ENCODE measurements around the gene BCKDHA. TPM values are rescaled to one million over a fixed set of nuclear protein-coding genes. Genes with fewer than 3 reads are reported as not detected.
A peak's percentile ranks its signal among the peaks of the same experiment; 100 is the strongest.

The BCKDHA gene
- total and polyA plus RNA-seq, 9 of the 15 experiments (the other 6 are each of a cell fraction or from before 2014, with no cell fraction given) = 4.5 to 52.5 (median 14.1) TPM

DNA sequence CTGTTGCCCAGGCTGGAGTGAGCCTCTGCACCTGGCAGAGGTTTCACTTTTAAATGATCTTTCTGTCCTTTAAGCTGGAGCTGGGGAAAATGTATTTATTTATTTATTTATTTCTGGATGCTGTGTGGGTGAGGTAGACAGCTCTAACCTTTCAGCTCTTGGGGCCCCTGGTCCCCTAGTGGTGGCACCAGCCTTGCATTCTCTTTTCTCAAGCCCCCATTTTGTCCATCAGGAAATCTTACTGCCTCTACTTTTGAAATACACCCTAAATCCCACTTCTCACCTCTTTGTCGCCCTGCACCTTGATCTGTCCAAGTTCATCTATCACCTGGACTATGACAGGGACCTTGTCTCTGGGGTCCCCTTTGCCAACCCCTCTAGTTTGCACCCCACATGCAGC lies 31.5 kb upstream of the BCKDHA start:
- in situ Hi-C loops (cut with MboI) = no loop called here

More for the DNA sequence above, 31.5 kb upstream of the BCKDHA start:
- no peaks in the 10 kb centered on the region for H4K20me1 ChIP-seq (replicated peaks; ENCODE audit: control insufficient read depth, insufficient read depth, low read length)
- H3K27ac ChIP-seq (ENCODE audit: extremely low read depth, low read depth, low read length) = peak overlapping the region; percentile 55; the same call in 2 of the 3 replicates
- peaks cover 30 to 50% of the 10 kb centered on the region in 2 experiments for H3K4me1 ChIP-seq (replicated peaks in 1 of 2; ENCODE audit: control insufficient read depth in 2 of 2, insufficient read depth in 2 of 2, low read length in 2 of 2)
- no peak for FAIRE-seq
- 0 out of 2 replicates have a peak, but pooled peaks have one; percentile 9 for TF ChIP-seq EGR1 (conservative IDR thresholded peaks at IDR 0.05)
- TF ChIP-seq CTCF (IDR thresholded peaks at IDR 0.05 in 2 of 3, conservative IDR thresholded peaks at IDR 0.05 in 1 of 3; ENCODE audit: insufficient read depth in 2 of 3, low read depth in 1 of 3, low read length in 3 of 3) = peak; percentile 43 to 50 (median 47); a peak in 5 of 6 replicates
- no peak for TF ChIP-seq TCF3 (CRISPR knock-in tag; IDR thresholded peaks at IDR 0.05)
- TF ChIP-seq GABPB2 (CRISPR knock-in tag; conservative IDR thresholded peaks at IDR 0.05) = no peak
- TF ChIP-seq, protein P1, sequence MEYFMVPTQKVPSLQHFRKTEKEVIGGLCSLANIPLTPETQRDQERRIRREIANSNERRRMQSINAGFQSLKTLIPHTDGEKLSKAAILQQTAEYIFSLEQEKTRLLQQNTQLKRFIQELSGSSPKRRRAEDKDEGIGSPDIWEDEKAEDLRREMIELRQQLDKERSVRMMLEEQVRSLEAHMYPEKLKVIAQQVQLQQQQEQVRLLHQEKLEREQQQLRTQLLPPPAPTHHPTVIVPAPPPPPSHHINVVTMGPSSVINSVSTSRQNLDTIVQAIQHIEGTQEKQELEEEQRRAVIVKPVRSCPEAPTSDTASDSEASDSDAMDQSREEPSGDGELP (CRISPR knock-in tag; IDR thresholded peaks at IDR 0.05; ENCODE audit: borderline replicate concordance) = no peak
- TF ChIP-seq, protein P2, sequence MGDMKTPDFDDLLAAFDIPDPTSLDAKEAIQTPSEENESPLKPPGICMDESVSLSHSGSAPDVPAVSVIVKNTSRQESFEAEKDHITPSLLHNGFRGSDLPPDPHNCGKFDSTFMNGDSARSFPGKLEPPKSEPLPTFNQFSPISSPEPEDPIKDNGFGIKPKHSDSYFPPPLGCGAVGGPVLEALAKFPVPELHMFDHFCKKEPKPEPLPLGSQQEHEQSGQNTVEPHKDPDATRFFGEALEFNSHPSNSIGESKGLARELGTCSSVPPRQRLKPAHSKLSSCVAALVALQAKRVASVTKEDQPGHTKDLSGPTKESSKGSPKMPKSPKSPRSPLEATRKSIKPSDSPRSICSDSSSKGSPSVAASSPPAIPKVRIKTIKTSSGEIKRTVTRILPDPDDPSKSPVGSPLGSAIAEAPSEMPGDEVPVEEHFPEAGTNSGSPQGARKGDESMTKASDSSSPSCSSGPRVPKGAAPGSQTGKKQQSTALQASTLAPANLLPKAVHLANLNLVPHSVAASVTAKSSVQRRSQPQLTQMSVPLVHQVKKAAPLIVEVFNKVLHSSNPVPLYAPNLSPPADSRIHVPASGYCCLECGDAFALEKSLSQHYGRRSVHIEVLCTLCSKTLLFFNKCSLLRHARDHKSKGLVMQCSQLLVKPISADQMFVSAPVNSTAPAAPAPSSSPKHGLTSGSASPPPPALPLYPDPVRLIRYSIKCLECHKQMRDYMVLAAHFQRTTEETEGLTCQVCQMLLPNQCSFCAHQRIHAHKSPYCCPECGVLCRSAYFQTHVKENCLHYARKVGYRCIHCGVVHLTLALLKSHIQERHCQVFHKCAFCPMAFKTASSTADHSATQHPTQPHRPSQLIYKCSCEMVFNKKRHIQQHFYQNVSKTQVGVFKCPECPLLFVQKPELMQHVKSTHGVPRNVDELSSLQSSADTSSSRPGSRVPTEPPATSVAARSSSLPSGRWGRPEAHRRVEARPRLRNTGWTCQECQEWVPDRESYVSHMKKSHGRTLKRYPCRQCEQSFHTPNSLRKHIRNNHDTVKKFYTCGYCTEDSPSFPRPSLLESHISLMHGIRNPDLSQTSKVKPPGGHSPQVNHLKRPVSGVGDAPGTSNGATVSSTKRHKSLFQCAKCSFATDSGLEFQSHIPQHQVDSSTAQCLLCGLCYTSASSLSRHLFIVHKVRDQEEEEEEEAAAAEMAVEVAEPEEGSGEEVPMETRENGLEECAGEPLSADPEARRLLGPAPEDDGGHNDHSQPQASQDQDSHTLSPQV (IDR thresholded peaks at IDR 0.05) = no peak
- TF ChIP-seq SRSF7 (optimal IDR thresholded peaks at IDR 0.05; ENCODE audit: low read depth, low read length) = no peak
- TF ChIP-seq YY1 (IDR thresholded peaks at IDR 0.05; ENCODE audit: borderline replicate concordance in 1 of 3, control insufficient read depth in 1 of 3, extremely low read depth in 1 of 3, insufficient read depth in 3 of 3, insufficient read length in 1 of 3, insufficient replicate concordance in 2 of 3, low read depth in 1 of 3, low read length in 2 of 3) = peak in 1 of 3 experiments; percentile 73
- no peak for TF ChIP-seq ZNF639 (CRISPR knock-in tag; conservative IDR thresholded peaks at IDR 0.05 in 1 of 2, IDR thresholded peaks at IDR 0.05 in 1 of 2)
- TF ChIP-seq NR1H2 (CRISPR knock-in tag; IDR thresholded peaks at IDR 0.05) = no peak
- no peak for TF ChIP-seq ZNF785 (CRISPR knock-in tag; IDR thresholded peaks at IDR 0.05)
- TF ChIP-seq RFX5 (IDR thresholded peaks at IDR 0.05; ENCODE audit: low read depth, low read length) = no peak
- ChIA-PET POLR2A (no interaction called here), CTCF (ENCODE audit: low intra/inter-chr PET ratio) (no interaction called here)
- peaks cover 45% of the 10 kb centered on the region for H3K79me2 ChIP-seq (ENCODE audit: control insufficient read depth, insufficient read depth, low read length)
- H3K4me2 ChIP-seq (ENCODE audit: insufficient read depth, low read length) = peak overlapping the region; percentile 18
- H3K9me1 ChIP-seq (ENCODE audit: control insufficient read depth, insufficient read depth, low read length) = no peaks in the 10 kb centered on the region
- H2AFZ ChIP-seq (ENCODE audit: low read depth, low read length) = no peak overlapping the region
- no peaks in the 10 kb centered on the region for H3K27me3 ChIP-seq (ENCODE audit: control insufficient read depth in 2 of 2, insufficient read depth in 2 of 2, low read length in 2 of 2)
- no peak overlapping the region for H3K4me3 ChIP-seq
- H3K9me3 ChIP-seq (replicated peaks; ENCODE audit: control insufficient read depth, insufficient read depth, low read depth, low read length) = no peaks in the 10 kb centered on the region
- no TSS peak for BruUV-seq (replicated peaks)
- peaks cover 1% of the 10 kb centered on the region; the same call in 2 of the 3 replicates for H3K36me3 ChIP-seq (ENCODE audit: control insufficient read depth, insufficient read depth, low read length)
- DNase-seq (ENCODE audit: extremely low read depth in 1 of 4, low spot score in 3 of 4) = peak in 2 of 4 experiments; percentile 42 to 60
- H3K9ac ChIP-seq (ENCODE audit: insufficient read depth in 1 of 2, low read depth in 2 of 2, low read length in 2 of 2) = peak overlapping the region in 1 of 2 experiments; percentile 70; a peak in 1 of 4 replicates
- WGBS (ENCODE audit: insufficient coverage, low coverage, missing lambda C conversion rate) = 70% methylated on average over 1 of the region's 1 CpG
- intact Hi-C loops (cut with micrococcal nuclease) = loop anchor here (2.0 to 10.0 kb wide), 2 partner anchors 31 to 69 kb away; partner anchors contain the start of genes BCKDHA, DMAC2 and EXOSC5
- no peak for ATAC-seq

Measured in K562 (cell line).